Measurements from ENCODE around the gene CTNNBIP1.
A peak's percentile ranks its signal among the peaks of the same experiment; 100 is the strongest.

The CTNNBIP1 gene

GRCh38 chr1:9892563-9893528, 17.2 kb downstream of the CTNNBIP1 start:
- DNase-seq (peak; percentile 37), ATAC-seq (ENCODE audit: insufficient read depth, low read depth) (peak; percentile 70)
- no peak for TF ChIP-seq CTCF (IDR thresholded peaks at IDR 0.05; ENCODE audit: borderline replicate concordance, extremely low read depth, low read length, poor library complexity, severe bottlenecking)
- TF ChIP-seq EZH2 (IDR thresholded peaks at IDR 0.05; ENCODE audit: borderline replicate concordance, low read depth, low read length, severe bottlenecking), result no peak
- Histone ChIP-seq H3K9ac (ENCODE audit: low read depth, low read length) (peak overlapping the region; percentile 17), H3K79me2 (ENCODE audit: insufficient read depth, low read length) (no peaks in the 10 kb centered on the region), H4K20me1 (ENCODE audit: insufficient read depth, low read length) (no peaks in the 10 kb centered on the region), H3K9me3 (ENCODE audit: insufficient read depth, low read length, severe bottlenecking) (no peaks in the 10 kb centered on the region), H3K36me3 (ENCODE audit: insufficient read depth, low read length) (no peaks in the 10 kb centered on the region), H3K27me3 (ENCODE audit: insufficient read depth, low read length, poor library complexity) (no peaks in the 10 kb centered on the region), H3K4me3 (ENCODE audit: low read depth in 1 of 2, low read length in 2 of 2) (no peak overlapping the region), H3K4me1 (ENCODE audit: insufficient read depth, low read length) (peaks cover 23% of the 10 kb centered on the region), H3K4me2 (ENCODE audit: insufficient read depth, low read length) (peak overlapping the region; percentile 33; the same call in 1 of the 2 replicates), H2AFZ (ENCODE audit: low read depth, low read length) (peak overlapping the region; percentile 22; the same call in 1 of the 2 replicates), H3K27ac (ENCODE audit: low read length) (peak overlapping the region; percentile 68)

- Histone ChIP-seq H3K36me3 (ENCODE audit: insufficient read depth, low read length) (no peaks in the 10 kb centered on the region), H3K27ac (ENCODE audit: low read length) (no peak overlapping the region), H2AFZ (ENCODE audit: low read depth, low read length) (no peak overlapping the region), H3K79me2 (ENCODE audit: insufficient read depth, low read length) (no peaks in the 10 kb centered on the region), H4K20me1 (ENCODE audit: insufficient read depth, low read length) (no peaks in the 10 kb centered on the region), H3K4me1 (ENCODE audit: insufficient read depth, low read length) (peaks cover 23% of the 10 kb centered on the region), H3K9ac (ENCODE audit: low read depth, low read length) (no peak overlapping the region), H3K4me3 (ENCODE audit: low read depth in 1 of 2, low read length in 2 of 2) (no peak overlapping the region), H3K9me3 (ENCODE audit: insufficient read depth, low read length, severe bottlenecking) (no peaks in the 10 kb centered on the region), H3K27me3 (ENCODE audit: insufficient read depth, low read length, poor library complexity) (no peaks in the 10 kb centered on the region), H3K4me2 (ENCODE audit: insufficient read depth, low read length) (no peak overlapping the region)
- no peak for ATAC-seq (ENCODE audit: insufficient read depth, low read depth)
- TF ChIP-seq EZH2 (IDR thresholded peaks at IDR 0.05; ENCODE audit: borderline replicate concordance, low read depth, low read length, severe bottlenecking) (no peak), CTCF (IDR thresholded peaks at IDR 0.05; ENCODE audit: borderline replicate concordance, extremely low read depth, low read length, poor library complexity, severe bottlenecking) (no peak)
- no peak for DNase-seq
These were observed 18.9 kb downstream of the CTNNBIP1 start for GRCh38 chr1:9891207-9891606.

GRCh38 chr1:9890224-9890731, 19.8 kb downstream of the CTNNBIP1 start:
- H3K79me2 ChIP-seq (ENCODE audit: insufficient read depth, low read length), result no peaks in the 10 kb centered on the region
- H2AFZ ChIP-seq (ENCODE audit: low read depth, low read length), result no peak overlapping the region
- no peak overlapping the region for H3K4me3 ChIP-seq (ENCODE audit: low read depth in 1 of 2, low read length in 2 of 2)
- no peak overlapping the region for H3K27ac ChIP-seq (ENCODE audit: low read length)
- no peaks in the 10 kb centered on the region for H3K9me3 ChIP-seq (ENCODE audit: insufficient read depth, low read length, severe bottlenecking)
- no peak overlapping the region for H3K9ac ChIP-seq (ENCODE audit: low read depth, low read length)
- ATAC-seq (ENCODE audit: insufficient read depth, low read depth) (no peak), DNase-seq (no peak)
- no peak overlapping the region for H3K4me2 ChIP-seq (ENCODE audit: insufficient read depth, low read length)
- peaks cover 23% of the 10 kb centered on the region for H3K4me1 ChIP-seq (ENCODE audit: insufficient read depth, low read length)
- no peak for TF ChIP-seq CTCF (IDR thresholded peaks at IDR 0.05; ENCODE audit: borderline replicate concordance, extremely low read depth, low read length, poor library complexity, severe bottlenecking)
- TF ChIP-seq EZH2 (IDR thresholded peaks at IDR 0.05; ENCODE audit: borderline replicate concordance, low read depth, low read length, severe bottlenecking), result no peak
- H3K27me3 ChIP-seq (ENCODE audit: insufficient read depth, low read length, poor library complexity), result no peaks in the 10 kb centered on the region
- no peaks in the 10 kb centered on the region for H4K20me1 ChIP-seq (ENCODE audit: insufficient read depth, low read length)
- H3K36me3 ChIP-seq (ENCODE audit: insufficient read depth, low read length), result no peaks in the 10 kb centered on the region
